ENCODE measurements around the gene OR6C76.
"Not testable (repeated sequence)": the region's sequence is repeated elsewhere in the genome, so short reads cannot be mapped to it uniquely, and the experiment has no call there.

OR6C76 gene

GRCh38 chr12:55425954-55426353, at the start of gene OR6C76:
TSS of gene OR6C76 (plus strand) at chr12:55426254. CDS start at chr12:55426254, 0 bp downstream.
- DNase-seq (ENCODE audit: low spot score), result no peak

GRCh38 chr12:55385891-55386290, 40.2 kb upstream of the OR6C76 start:
- DNase-seq (ENCODE audit: low spot score), result no peak

- no peak for DNase-seq (ENCODE audit: low spot score)
These were observed 33.8 kb upstream of the OR6C76 start for GRCh38 chr12:55392032-55392795.

GRCh38 chr12:55396326-55396725, 29.7 kb upstream of the OR6C76 start:
- no peak for DNase-seq (ENCODE audit: low spot score)

GRCh38 chr12:55400229-55400628, 25.8 kb upstream of the OR6C76 start, which contains the start of gene OR6C65:
TSS of gene OR6C65 (plus strand) at chr12:55400529. CDS start at chr12:55400529, 0 bp downstream.
- no peak for DNase-seq (ENCODE audit: low spot score)

GRCh38 chr12:55407866-55408265, 18.2 kb upstream of the OR6C76 start:
- DNase-seq (ENCODE audit: low spot score), result no peak

- DNase-seq (ENCODE audit: low spot score), result not testable (repeated sequence)
These were observed 16.9 kb upstream of the OR6C76 start for GRCh38 chr12:55409133-55409532.

GRCh38 chr12:55412138-55412537, 13.9 kb upstream of the OR6C76 start:
- not testable (repeated sequence) for DNase-seq (ENCODE audit: low spot score)

GRCh38 chr12:55413498-55414388, 12.3 kb upstream of the OR6C76 start:
- DNase-seq (ENCODE audit: low spot score), result not testable (repeated sequence)

GRCh38 chr12:55414396-55414823, 11.6 kb upstream of the OR6C76 start:
- DNase-seq (ENCODE audit: low spot score), result not testable (repeated sequence)

- not testable (repeated sequence) for DNase-seq (ENCODE audit: low spot score)
These were observed 11.2 kb upstream of the OR6C76 start for GRCh38 chr12:55414889-55415288.

GRCh38 chr12:55416961-55417360, 9.1 kb upstream of the OR6C76 start:
- DNase-seq (ENCODE audit: low spot score), result no peak

GRCh38 chr12:55420307-55420962, 5.6 kb upstream of the OR6C76 start:
- DNase-seq (ENCODE audit: low spot score), result no peak

GRCh38 chr12:55428331-55429243, 2.5 kb downstream of the OR6C76 start:
- no peak for DNase-seq (ENCODE audit: low spot score)

GRCh38 chr12:55441233-55441632, 15.2 kb downstream of the OR6C76 start:
- not testable (repeated sequence) for DNase-seq (ENCODE audit: low spot score)

- no peak for DNase-seq (ENCODE audit: low spot score)
These were observed 17.7 kb downstream of the OR6C76 start, which contains the start of gene OR6C2 for GRCh38 chr12:55443776-55444175. TSS of gene OR6C2 (plus strand) at chr12:55444076. CDS start at chr12:55452214, 8,138 bp downstream.

GRCh38 chr12:55445357-55445756, 19.3 kb downstream of the OR6C76 start:
- DNase-seq (ENCODE audit: low spot score), result no peak

GRCh38 chr12:55446326-55446725, 20.3 kb downstream of the OR6C76 start:
- DNase-seq (ENCODE audit: low spot score), result peak; percentile 22

- DNase-seq (ENCODE audit: low spot score), result no peak
These were observed 22.8 kb downstream of the OR6C76 start for GRCh38 chr12:55448825-55449224.

GRCh38 chr12:55464926-55465325, 38.9 kb downstream of the OR6C76 start:
- not testable (repeated sequence) for DNase-seq (ENCODE audit: low spot score)

GRCh38 chr12:55467836-55468235, 41.8 kb downstream of the OR6C76 start:
- no peak for DNase-seq (ENCODE audit: low spot score)
